Astrocyte of the cerebellum (primary cell): ENCODE results near the gene CYBRD1.
"Not testable (repeated sequence)": the region's sequence is repeated elsewhere in the genome, so short reads cannot be mapped to it uniquely, and the experiment has no call there.

Source experiments
- DNase-seq: peaks from one replicate; pipeline ENCODE4 v3.0.0-alpha.2; 2011; ENCODE audit warnings: low read depth
- H3K4me3 ChIP-seq: 2 replicates; pipeline ENCODE4 v1.5.1; 2011; ENCODE audit warnings: mild to moderate bottlenecking, low read depth, low read length, moderate library complexity
- CTCF ChIP-seq: IDR thresholded peaks from 2 replicates; pipeline ENCODE4 v1.5.1; 2012; ENCODE audit warnings: low read length, low read depth, moderate library complexity, mild to moderate bottlenecking; ENCODE audit errors: missing control alignments
- in situ Hi-C: cut with HindIII; loops from 2 replicates; pipeline ENCODE4 v1.10.0; 2017; ENCODE audit warnings: low sequenced_read_pairs

CYBRD1 gene

DNA sequence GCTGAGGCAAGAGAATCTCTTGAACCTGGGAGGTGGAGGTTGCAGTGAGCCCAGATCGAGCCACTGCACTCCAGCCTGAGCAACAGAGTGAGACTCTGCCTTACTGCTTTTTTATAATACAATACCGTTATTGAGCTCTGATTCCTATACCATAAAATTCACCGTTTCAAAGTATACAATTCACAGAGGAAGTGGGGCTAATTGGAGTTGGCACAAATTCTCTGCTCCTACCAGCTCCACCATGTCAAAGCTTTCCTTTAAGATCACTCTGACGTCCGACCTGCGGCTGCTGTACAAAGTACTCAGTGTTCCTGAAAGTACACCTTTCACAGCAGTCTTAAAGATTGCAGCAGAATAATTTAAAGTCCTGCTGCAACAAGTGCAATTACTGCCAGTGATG lies 29.6 kb upstream of the CYBRD1 start:
- in situ Hi-C loops, result no loop called here
- TF ChIP-seq CTCF, result no peak
- DNase-seq, result no peak
- H3K4me3 ChIP-seq, result no peak overlapping the region

- H3K4me3 ChIP-seq, DNase-seq, in situ Hi-C loops: not testable (repeated sequence)
These were observed 24.6 kb upstream of the CYBRD1 start for GRCh38 chr2:171497664-171498063.

- no peak for DNase-seq
- TF ChIP-seq CTCF, result no peak
- in situ Hi-C loops, result no loop called here
- no peak overlapping the region for H3K4me3 ChIP-seq
These were observed 16.9 kb upstream of the CYBRD1 start for GRCh38 chr2:171505374-171505773.

- no peak for DNase-seq
- no peak overlapping the region for H3K4me3 ChIP-seq
- no peak for TF ChIP-seq CTCF
- in situ Hi-C loops, result no loop called here
These were observed 12.1 kb upstream of the CYBRD1 start for GRCh38 chr2:171509945-171510731.

GRCh38 chr2:171512014-171512413 lies 10.3 kb upstream of the CYBRD1 start:
- DNase-seq, result no peak
- in situ Hi-C loops, result no loop called here
- no peak for TF ChIP-seq CTCF
- H3K4me3 ChIP-seq, result no peak overlapping the region

- in situ Hi-C loops, result no loop called here
- TF ChIP-seq CTCF, result no peak
- DNase-seq, result no peak
- no peak overlapping the region for H3K4me3 ChIP-seq
These were observed 9.5 kb upstream of the CYBRD1 start for GRCh38 chr2:171512683-171513195.

DNA sequence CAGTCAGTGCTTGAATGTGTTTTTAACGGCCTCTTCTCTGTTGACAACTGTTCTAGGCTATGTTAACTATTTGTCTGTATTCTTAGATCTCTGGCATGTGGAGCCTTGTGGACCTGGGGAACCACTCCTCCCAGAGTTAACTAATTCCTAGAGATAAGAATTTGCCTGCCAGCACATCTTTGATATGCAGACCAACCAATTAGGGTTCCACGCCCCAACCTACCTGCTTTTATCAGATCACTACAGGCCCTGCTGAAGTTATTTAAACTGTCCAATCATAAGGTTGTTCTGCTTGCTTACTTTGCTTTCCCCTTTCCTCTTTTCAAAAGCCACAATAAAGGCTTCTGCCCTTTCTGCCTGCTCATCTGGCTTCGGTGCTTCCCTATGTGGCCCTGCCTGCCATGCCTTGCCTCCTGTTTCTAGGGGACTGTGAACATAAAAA lies 8.5 kb upstream of the CYBRD1 start:
- no peak for TF ChIP-seq CTCF
- in situ Hi-C loops, result no loop called here
- no peak overlapping the region for H3K4me3 ChIP-seq
- no peak for DNase-seq
